SU-DHL-6 (cell line): ENCODE measurements around the gene KREMEN1.

Experiments
- EZH2phosphoT487 ChIP-seq: fragments of 200-600 bp; sonication (generic), shearing (Covaris generic); conservative IDR thresholded peaks from 2 replicates; pipeline ENCODE4 v1.6.1; 2018; ENCODE audit warnings: mild to moderate bottlenecking, antibody characterized with exemption, low read length, moderate library complexity, mixed read lengths
- TF ChIP-seq, protein P1 (sequence below): fragments of 200-600 bp; sonication (generic); IDR thresholded peaks from one replicate; pipeline ENCODE4 v1.5.1; 2017; ENCODE audit warnings: antibody characterized with exemption, mild to moderate bottlenecking, low read length, moderate library complexity; ENCODE audit not compliant: insufficient read depth, poor library complexity, severe bottlenecking

DNA sequence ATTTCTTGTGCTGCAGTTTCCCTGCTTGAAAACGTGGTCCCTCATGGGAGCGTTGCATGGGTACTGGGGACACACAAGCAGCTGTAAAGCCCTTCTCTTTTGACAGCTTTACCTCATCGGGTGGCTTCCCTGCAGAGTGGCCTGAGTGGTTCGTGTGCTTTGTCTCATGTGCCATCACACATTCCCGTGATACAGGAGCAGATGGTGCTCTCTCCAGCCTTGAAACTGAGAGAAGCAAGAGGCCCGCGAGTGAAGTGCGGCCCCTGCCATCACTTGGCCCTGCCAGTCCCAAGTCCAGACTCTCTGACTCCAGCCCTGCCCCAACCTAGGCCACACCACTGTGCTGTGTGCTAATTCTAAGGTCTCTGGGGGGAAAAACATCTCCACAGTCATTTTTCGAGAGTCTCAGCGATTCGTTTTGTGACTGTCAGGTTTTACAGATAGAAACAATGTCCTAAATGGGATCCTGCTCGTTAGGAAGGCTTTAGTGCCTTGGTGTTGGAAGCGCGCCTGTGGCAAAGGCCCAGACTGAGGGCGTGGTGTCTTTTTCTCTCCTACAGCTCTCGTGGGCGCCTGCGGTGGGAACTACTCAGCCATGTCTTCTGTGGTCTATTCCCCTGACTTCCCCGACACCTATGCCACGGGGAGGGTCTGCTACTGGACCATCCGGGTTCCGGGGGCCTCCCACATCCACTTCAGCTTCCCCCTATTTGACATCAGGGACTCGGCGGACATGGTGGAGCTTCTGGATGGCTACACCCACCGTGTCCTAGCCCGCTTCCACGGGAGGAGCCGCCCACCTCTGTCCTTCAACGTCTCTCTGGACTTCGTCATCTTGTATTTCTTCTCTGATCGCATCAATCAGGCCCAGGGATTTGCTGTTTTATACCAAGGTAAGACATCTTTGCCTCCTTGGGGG, 64.2 kb downstream of the KREMEN1 start:
- TF ChIP-seq, protein P1, sequence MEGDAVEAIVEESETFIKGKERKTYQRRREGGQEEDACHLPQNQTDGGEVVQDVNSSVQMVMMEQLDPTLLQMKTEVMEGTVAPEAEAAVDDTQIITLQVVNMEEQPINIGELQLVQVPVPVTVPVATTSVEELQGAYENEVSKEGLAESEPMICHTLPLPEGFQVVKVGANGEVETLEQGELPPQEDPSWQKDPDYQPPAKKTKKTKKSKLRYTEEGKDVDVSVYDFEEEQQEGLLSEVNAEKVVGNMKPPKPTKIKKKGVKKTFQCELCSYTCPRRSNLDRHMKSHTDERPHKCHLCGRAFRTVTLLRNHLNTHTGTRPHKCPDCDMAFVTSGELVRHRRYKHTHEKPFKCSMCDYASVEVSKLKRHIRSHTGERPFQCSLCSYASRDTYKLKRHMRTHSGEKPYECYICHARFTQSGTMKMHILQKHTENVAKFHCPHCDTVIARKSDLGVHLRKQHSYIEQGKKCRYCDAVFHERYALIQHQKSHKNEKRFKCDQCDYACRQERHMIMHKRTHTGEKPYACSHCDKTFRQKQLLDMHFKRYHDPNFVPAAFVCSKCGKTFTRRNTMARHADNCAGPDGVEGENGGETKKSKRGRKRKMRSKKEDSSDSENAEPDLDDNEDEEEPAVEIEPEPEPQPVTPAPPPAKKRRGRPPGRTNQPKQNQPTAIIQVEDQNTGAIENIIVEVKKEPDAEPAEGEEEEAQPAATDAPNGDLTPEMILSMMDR, result no peak
- TF ChIP-seq EZH2phosphoT487, result no peak
